Mucosa of descending colon (tissue), 3 donors: ENCODE measurements around the gene NTF3. TPM values are rescaled to one million over a fixed set of nuclear protein-coding genes. Genes with fewer than 3 reads are reported as not detected.

Experiments
- ATAC-seq: fragments of 200-7000 bp; cut with Tn5 transposase; one replicate; pipeline ENCODE4 v1.9.1; 2020; ENCODE audit warnings: mild to moderate bottlenecking, moderate library complexity
- DNase-seq, 3 donors: peaks; one replicate each; pipeline ENCODE4 v3.0.0-alpha.2; 2020
- H3K36me3 ChIP-seq: fragments of 200-600 bp; one replicate; pipeline ENCODE4 v1.8.0; 2021; ENCODE audit warnings: low read depth, mild to moderate bottlenecking
- H3K4me1 ChIP-seq: fragments of 200-600 bp; one replicate; pipeline ENCODE4 v1.8.0; 2021; ENCODE audit warnings: low read depth, mild to moderate bottlenecking
- H3K4me3 ChIP-seq: fragments of 200-600 bp; one replicate; pipeline ENCODE4 v1.8.0; 2021; ENCODE audit warnings: mild to moderate bottlenecking
- H3K9me3 ChIP-seq: fragments of 200-600 bp; one replicate; pipeline ENCODE4 v1.8.0; 2021; ENCODE audit warnings: mild to moderate bottlenecking
- intact Hi-C, 2 donors: fragments of 100-400 bp; cut with DNase I in 1 of 2; cut with micrococcal nuclease in 1 of 2; formaldehyde crosslinking; loops; one replicate each; pipeline versions ENCODE4 v1.11.0 to v1.11.1; 2022; cut with DNase I, micrococcal nuclease
- total RNA-seq, 3 donors: library from RNA; stranded (reverse); fragmentation: NEBNext Ultra II Directional in 2 of 3; extraction: Animal tissue kit (Norgen Biotek cat#: 25700) in 2 of 3; gene quantifications; one replicate each; pipeline versions ENCODE4 v1.2.1 to v1.2.4, GENCODE V29; 2021 to 2023
- TF ChIP-seq, protein P1 (sequence below): fragments of 200-600 bp; IDR thresholded peaks from one replicate; pipeline ENCODE4 v1.8.0; 2022; ENCODE audit warnings: antibody characterized with exemption, mild to moderate bottlenecking
- donor health status: DM: no; HTN: no; CAD: no; lungs with moderate emphysema.
- donor health status: DM: no; HTN: no; CAD: no.
- donor health status: DM: no; HTN: yes; CAD: no.

Gene NTF3
- total RNA-seq, 3 donors from 2014 or later, result 0.58 to 1.4 (median 1.4) TPM

DNA sequence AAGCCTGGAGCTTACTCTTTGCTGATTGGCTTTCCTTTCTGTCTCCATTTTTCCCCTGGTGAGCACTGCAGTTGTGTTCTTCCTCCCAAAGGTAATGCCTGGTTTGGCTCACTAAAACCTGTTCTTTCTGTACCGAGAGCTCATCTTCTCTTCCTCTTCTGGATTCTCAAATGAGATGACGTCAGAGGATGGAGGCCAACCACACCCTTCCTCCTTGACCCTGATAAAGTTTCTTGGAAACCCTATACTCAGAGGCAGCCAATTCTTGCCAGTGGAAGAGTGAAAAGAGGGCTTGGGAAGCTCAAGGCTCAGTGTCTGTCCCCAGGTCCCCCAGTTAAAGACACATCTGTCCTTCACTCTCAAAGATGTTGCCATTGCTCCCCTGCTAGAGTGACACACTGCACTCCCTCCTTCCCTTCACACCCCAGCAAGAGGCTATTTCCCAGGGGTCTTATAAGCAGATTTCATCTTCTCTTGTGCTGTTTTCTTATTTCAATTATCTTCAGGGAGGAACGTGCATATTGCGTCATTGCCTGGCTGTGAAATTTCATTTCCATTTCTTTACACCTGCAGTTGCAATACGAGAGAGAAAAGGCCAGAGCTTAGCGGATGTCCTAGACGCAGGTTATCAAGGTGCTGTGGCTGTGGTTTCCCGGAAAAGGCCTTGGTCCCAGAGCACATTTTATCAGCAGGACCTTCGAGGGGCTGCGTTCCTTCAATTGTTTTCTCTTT lies 27.3 kb downstream of the NTF3 start:
- TF ChIP-seq, protein P1, sequence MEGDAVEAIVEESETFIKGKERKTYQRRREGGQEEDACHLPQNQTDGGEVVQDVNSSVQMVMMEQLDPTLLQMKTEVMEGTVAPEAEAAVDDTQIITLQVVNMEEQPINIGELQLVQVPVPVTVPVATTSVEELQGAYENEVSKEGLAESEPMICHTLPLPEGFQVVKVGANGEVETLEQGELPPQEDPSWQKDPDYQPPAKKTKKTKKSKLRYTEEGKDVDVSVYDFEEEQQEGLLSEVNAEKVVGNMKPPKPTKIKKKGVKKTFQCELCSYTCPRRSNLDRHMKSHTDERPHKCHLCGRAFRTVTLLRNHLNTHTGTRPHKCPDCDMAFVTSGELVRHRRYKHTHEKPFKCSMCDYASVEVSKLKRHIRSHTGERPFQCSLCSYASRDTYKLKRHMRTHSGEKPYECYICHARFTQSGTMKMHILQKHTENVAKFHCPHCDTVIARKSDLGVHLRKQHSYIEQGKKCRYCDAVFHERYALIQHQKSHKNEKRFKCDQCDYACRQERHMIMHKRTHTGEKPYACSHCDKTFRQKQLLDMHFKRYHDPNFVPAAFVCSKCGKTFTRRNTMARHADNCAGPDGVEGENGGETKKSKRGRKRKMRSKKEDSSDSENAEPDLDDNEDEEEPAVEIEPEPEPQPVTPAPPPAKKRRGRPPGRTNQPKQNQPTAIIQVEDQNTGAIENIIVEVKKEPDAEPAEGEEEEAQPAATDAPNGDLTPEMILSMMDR, result no peak
- no peak for ATAC-seq
- Histone ChIP-seq H3K4me3 (no peak overlapping the region), H3K36me3 (no peaks in the 10 kb centered on the region), H3K9me3 (no peaks in the 10 kb centered on the region), H3K4me1 (no peaks in the 10 kb centered on the region)
- DNase-seq, result no peak
- intact Hi-C loops, result no loop called here

DNA sequence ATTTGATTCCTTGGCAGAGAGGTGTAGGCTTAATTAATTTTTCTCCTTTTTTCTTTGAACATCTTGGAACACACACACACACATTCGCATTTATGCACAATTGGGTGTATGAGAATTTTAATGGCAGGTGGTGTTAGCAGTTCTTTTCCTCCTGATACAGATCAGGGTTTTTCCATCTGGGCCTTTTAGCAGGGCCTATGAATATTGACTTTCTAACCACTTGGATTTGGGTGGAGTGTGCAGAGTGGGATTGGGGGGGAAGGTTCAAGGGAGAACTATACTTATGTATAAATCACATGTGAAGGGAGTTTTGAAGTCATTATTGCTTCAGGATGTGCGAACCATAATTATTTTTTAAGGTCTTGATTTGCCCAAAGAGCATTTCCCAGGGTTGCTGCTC lies 28.9 kb downstream of the NTF3 start:
- Histone ChIP-seq H3K36me3 (no peaks in the 10 kb centered on the region), H3K4me3 (no peak overlapping the region), H3K4me1 (no peaks in the 10 kb centered on the region), H3K9me3 (no peaks in the 10 kb centered on the region)
- DNase-seq, result no peak
- TF ChIP-seq, protein P1, result no peak
- ATAC-seq, result no peak
- intact Hi-C loops, result no loop called here

DNA sequence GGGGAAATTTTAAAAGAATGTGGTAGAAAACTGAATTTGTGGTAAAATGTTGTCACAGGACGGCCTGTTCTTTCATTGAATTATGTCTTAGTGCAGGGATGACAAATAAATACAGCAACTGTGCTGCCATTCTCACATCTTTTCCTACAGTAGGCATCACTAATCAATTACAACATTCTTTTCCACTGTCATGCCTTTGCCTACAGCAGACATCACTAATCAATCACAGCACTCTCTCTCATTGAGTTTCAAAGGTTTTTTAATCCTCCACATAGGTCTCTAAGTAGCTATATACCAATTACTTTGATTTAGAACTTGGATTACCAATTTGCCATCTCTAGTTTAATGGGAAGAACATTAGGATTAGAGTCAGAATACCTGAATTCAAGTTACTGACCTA lies 30.1 kb downstream of the NTF3 start:
- Histone ChIP-seq H3K9me3 (no peaks in the 10 kb centered on the region), H3K4me3 (no peak overlapping the region), H3K4me1 (no peaks in the 10 kb centered on the region), H3K36me3 (no peaks in the 10 kb centered on the region)
- ATAC-seq (no peak), DNase-seq (no peak)
- intact Hi-C loops, result no loop called here
- TF ChIP-seq, protein P1, result no peak

DNA sequence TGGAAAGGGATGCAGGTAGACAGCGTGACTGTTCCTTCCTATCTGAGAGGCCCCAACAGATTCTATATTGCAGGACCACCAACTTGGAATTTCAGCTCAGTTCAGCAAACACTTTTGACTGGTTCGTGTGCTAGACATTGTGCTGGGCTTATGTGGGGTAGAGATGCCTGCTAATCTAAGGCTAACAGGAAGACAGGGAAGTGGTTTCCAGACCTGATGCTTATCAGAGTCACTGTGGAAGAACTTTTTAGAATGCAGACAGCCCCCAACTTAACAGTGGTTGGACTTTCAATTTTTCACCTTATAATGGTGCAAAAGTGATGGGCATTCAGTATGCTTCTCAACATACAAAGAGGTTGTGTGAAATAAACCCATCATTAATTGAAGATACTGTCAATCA lies 32.2 kb downstream of the NTF3 start:
- Histone ChIP-seq H3K4me1 (no peaks in the 10 kb centered on the region), H3K4me3 (no peak overlapping the region), H3K36me3 (no peaks in the 10 kb centered on the region), H3K9me3 (no peaks in the 10 kb centered on the region)
- ATAC-seq, result no peak
- TF ChIP-seq, protein P1, result no peak
- DNase-seq, result no peak
- intact Hi-C loops, result no loop called here

DNA sequence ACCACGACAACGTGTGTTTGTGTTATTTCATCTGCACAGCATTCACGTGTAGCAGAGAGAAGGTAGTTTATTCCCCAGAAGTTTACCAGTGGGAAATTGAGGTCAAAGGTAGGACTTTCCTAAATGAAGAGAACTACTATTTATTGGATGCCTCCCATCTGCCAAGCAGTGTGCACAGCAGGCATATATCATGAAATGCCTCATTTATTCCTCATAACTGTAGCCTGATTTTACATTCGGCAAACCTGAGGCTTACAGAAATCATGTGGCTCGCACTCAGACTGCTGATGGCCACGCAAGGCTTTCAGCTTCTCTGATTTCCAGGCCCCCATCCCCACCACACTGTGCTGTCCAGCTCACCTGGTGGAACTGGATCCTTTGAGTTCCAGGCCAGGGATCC lies 33.5 kb downstream of the NTF3 start:
- intact Hi-C loops, result no loop called here
- no peaks in the 10 kb centered on the region for H3K4me1 ChIP-seq
- H3K4me3 ChIP-seq, result no peak overlapping the region
- TF ChIP-seq, protein P1, result no peak
- H3K36me3 ChIP-seq, result no peaks in the 10 kb centered on the region
- no peak for DNase-seq
- no peak for ATAC-seq
- H3K9me3 ChIP-seq, result no peaks in the 10 kb centered on the region
